SK-N-SH (cell line): ENCODE measurements around the gene TNXB. TPM values are rescaled to one million over a fixed set of nuclear protein-coding genes. Genes with fewer than 3 reads are reported as not detected.

Source experiments
- CTCF ChIA-PET: fragments of 300-600, 350-600 bp; formaldehyde crosslinking; extraction: SDS; loops from one replicate; lab custom pipeline; 2021; lab: Yijun Ruan, JAX
- POLR2A ChIA-PET: fragments of 350-600 bp; sonication (Branson Sonifier 250); formaldehyde crosslinking; extraction: SDS; loops from one replicate; lab custom pipeline; 2020; ENCODE audit warnings: antibody characterized with exemption, inconsistent platforms; lab: Yijun Ruan, JAX
- DNase-seq: peaks from one replicate; pipeline ENCODE4 v3.0.0; 2012
- H2AFZ ChIP-seq: fragments of 200-600 bp; sonication (generic); 2 replicates; pipeline ENCODE4 v1.8.1; 2016; ENCODE audit warnings: antibody characterized with exemption, mild to moderate bottlenecking, low read depth
- H3F3A ChIP-seq: fragments of 200-600 bp; sonication (generic); replicated peaks from 2 replicates; pipeline ENCODE3; 2016; ENCODE audit warnings: antibody characterized with exemption, mild to moderate bottlenecking; ENCODE audit not compliant: insufficient read depth
- H3K27ac ChIP-seq, 2 experiments: fragments of 200-500 bp in 1 of 2; fragments of 200-600 bp in 1 of 2; sonication (Bioruptor generic) in 1 of 2; sonication (generic), shearing (Covaris generic) in 1 of 2; 2 replicates each; pipeline versions ENCODE4 v1.5.1 to v1.6.1; 2014 to 2016; ENCODE audit warnings: low read depth in 2 of 2, inconsistent platforms in 1 of 2, low read length in 1 of 2, mild to moderate bottlenecking in 1 of 2, mixed read lengths in 1 of 2
- H3K27me3 ChIP-seq: fragments of 200-600 bp; sonication (generic), shearing (Covaris generic); 2 replicates; pipeline ENCODE4 v1.6.1; 2016; ENCODE audit warnings: mixed run types; ENCODE audit not compliant: insufficient read depth
- H3K36me3 ChIP-seq, 2 experiments: fragments of 200-500 bp in 1 of 2; fragments of 200-600 bp in 1 of 2; sonication (Bioruptor generic) in 1 of 2; sonication (generic) in 1 of 2; replicated peaks in 1 of 2; 2 replicates each; pipeline versions ENCODE3 to v1.5.1; 2014 to 2016; ENCODE audit warnings: low read length in 1 of 2, mild to moderate bottlenecking in 1 of 2; ENCODE audit not compliant: insufficient read depth in 2 of 2, control insufficient read depth in 1 of 2
- H3K4me1 ChIP-seq, 2 experiments: fragments of 200-500 bp in 1 of 2; fragments of 200-600 bp in 1 of 2; sonication (Bioruptor generic) in 1 of 2; sonication (generic), shearing (Covaris generic) in 1 of 2; 2 replicates each; pipeline versions ENCODE4 v1.5.1 to v1.6.1; 2014 to 2016; ENCODE audit warnings: low read depth in 1 of 2, low read length in 1 of 2, mixed run types in 1 of 2; ENCODE audit not compliant: insufficient read depth in 2 of 2, control insufficient read depth in 1 of 2
- H3K4me2 ChIP-seq: fragments of 200-600 bp; sonication (generic), shearing (Covaris generic); 2 replicates; pipeline ENCODE4 v1.6.1; 2017; ENCODE audit warnings: mixed run types
- H3K4me3 ChIP-seq, 2 experiments: fragments of 200-500 bp in 1 of 2; fragments of 200-600 bp in 1 of 2; sonication (Bioruptor generic) in 1 of 2; sonication (generic), shearing (Covaris generic) in 1 of 2; 2 replicates each; pipeline versions ENCODE4 v1.5.1 to v1.8.1; 2014 to 2016; ENCODE audit warnings: low read depth in 2 of 2, inconsistent platforms in 1 of 2, low read length in 1 of 2, mild to moderate bottlenecking in 1 of 2, mixed read lengths in 1 of 2, moderate library complexity in 1 of 2
- H3K79me2 ChIP-seq: fragments of 200-600 bp; sonication (generic); 2 replicates; pipeline ENCODE4 v1.8.1; 2017; ENCODE audit warnings: mild to moderate bottlenecking; ENCODE audit not compliant: insufficient read depth
- H3K9ac ChIP-seq: fragments of 200-600 bp; sonication (generic); 2 replicates; pipeline ENCODE4 v1.6.1; 2017; ENCODE audit warnings: mixed run types
- H3K9me2 ChIP-seq: fragments of 200-600 bp; sonication (generic); 2 replicates; pipeline ENCODE4 v1.6.1; 2017; ENCODE audit warnings: mixed run types
- H3K9me3 ChIP-seq: fragments of 200-600 bp; sonication (generic); 2 replicates; pipeline ENCODE4 v1.6.1; 2017; ENCODE audit warnings: mixed run types, mild to moderate bottlenecking, moderate library complexity
- H4K20me1 ChIP-seq: fragments of 200-600 bp; sonication (generic); 2 replicates; pipeline ENCODE4 v1.6.1; 2017; ENCODE audit warnings: mild to moderate bottlenecking, mixed run types; ENCODE audit not compliant: insufficient read depth
- CHD2 ChIP-seq: fragments of 150-350 bp; IDR thresholded peaks from 2 replicates; pipeline ENCODE4 v1.6.1; 2018; ENCODE audit warnings: low read length; ENCODE audit not compliant: partially characterized antibody
- EP300 ChIP-seq, 2 experiments: IDR thresholded peaks; 2 replicates each; pipeline versions ENCODE4 v1.4.0 to v1.6.1; 2012; ENCODE audit warnings: borderline replicate concordance in 1 of 2, low read depth in 1 of 2, low read length in 1 of 2
- FOSL2 ChIP-seq: IDR thresholded peaks from 2 replicates; pipeline ENCODE4 v1.4.0; 2012; ENCODE audit warnings: low read depth, mild to moderate bottlenecking, moderate library complexity, borderline replicate concordance
- FOXM1 ChIP-seq: IDR thresholded peaks from 2 replicates; pipeline ENCODE4 v1.4.0; 2012; ENCODE audit warnings: low read depth, mild to moderate bottlenecking
- GATA2 ChIP-seq: sonication (generic); formaldehyde crosslinking; IDR thresholded peaks from 2 replicates; pipeline ENCODE4 v1.5.0; 2020; ENCODE audit warnings: mild to moderate bottlenecking, missing genetic modification reagents
- IRF3 ChIP-seq: fragments of 150-350 bp; IDR thresholded peaks from 2 replicates; pipeline ENCODE4 v1.6.1; 2016; ENCODE audit warnings: mild to moderate bottlenecking, low read depth, low read length
- MAX ChIP-seq: IDR thresholded peaks from 2 replicates; pipeline ENCODE4 v1.4.0; 2012; ENCODE audit warnings: low read depth
- MEF2A ChIP-seq: IDR thresholded peaks from 2 replicates; pipeline ENCODE4 v1.4.0; 2012; ENCODE audit warnings: low read depth, borderline replicate concordance
- NFIC ChIP-seq: IDR thresholded peaks from 2 replicates; pipeline ENCODE4 v1.4.0; 2012; ENCODE audit warnings: borderline replicate concordance
- PBX3 ChIP-seq: IDR thresholded peaks from 2 replicates; pipeline ENCODE4; 2012
- POLR2AphosphoS5 ChIP-seq: IDR thresholded peaks from 2 replicates; pipeline ENCODE4 v1.6.1; 2012; ENCODE audit warnings: low read depth, low read length
- RAD21 ChIP-seq: IDR thresholded peaks from 2 replicates; pipeline ENCODE4 v1.6.1; 2012; ENCODE audit warnings: mild to moderate bottlenecking, low read length
- RCOR1 ChIP-seq: fragments of 150-350 bp; IDR thresholded peaks from 2 replicates; pipeline ENCODE4 v1.6.1; 2017; ENCODE audit warnings: antibody characterized with exemption, low read length
- REST ChIP-seq: IDR thresholded peaks from 2 replicates; pipeline ENCODE4 v1.6.1; 2012; ENCODE audit warnings: mild to moderate bottlenecking, low read depth, low read length, moderate library complexity
- SIN3A ChIP-seq: IDR thresholded peaks from 2 replicates; pipeline ENCODE4 v1.6.1; 2012; ENCODE audit warnings: low read depth, mild to moderate bottlenecking, low read length, moderate library complexity, borderline replicate concordance
- SMC3 ChIP-seq: IDR thresholded peaks from 2 replicates; pipeline ENCODE4 v1.6.1; 2012; ENCODE audit warnings: low read depth, low read length, improper control_type of control experiment
- TAF1 ChIP-seq: IDR thresholded peaks from 2 replicates; pipeline ENCODE4 v1.6.1; 2012; ENCODE audit warnings: low read depth, mild to moderate bottlenecking, low read length, moderate library complexity, borderline replicate concordance
- TCF12 ChIP-seq: IDR thresholded peaks from 2 replicates; pipeline ENCODE4 v1.4.0; 2012
- TEAD4 ChIP-seq: IDR thresholded peaks from 2 replicates; pipeline ENCODE4 v1.4.0; 2012; ENCODE audit warnings: mild to moderate bottlenecking, borderline replicate concordance; ENCODE audit not compliant: insufficient read depth
- USF2 ChIP-seq: fragments of 150-350 bp; IDR thresholded peaks from 2 replicates; pipeline ENCODE4 v1.6.1; 2017; ENCODE audit warnings: antibody characterized with exemption, low read length, low read depth, borderline replicate concordance
- YY1 ChIP-seq: IDR thresholded peaks from 2 replicates; pipeline ENCODE4 v1.4.0; 2012; ENCODE audit warnings: low read depth, mild to moderate bottlenecking
- ZBTB33 ChIP-seq: IDR thresholded peaks from 2 replicates; pipeline ENCODE4 v1.4.0; 2012; ENCODE audit warnings: low read depth, borderline replicate concordance
- whole genome bisulfite sequencing: methylation state at CpG from one replicate; pipeline ENCODE4 v1.1.6; 2017; ENCODE audit warnings: low lambda C conversion rate; 5-methylcytosine and 5-hydroxymethylcytosine counted together
- polyA plus RNA-seq, 3 experiments: library from polyadenylated mRNA; depleted of rRNA; stranded (reverse); fragments of >200 nt; gene quantifications; 2 replicates each; pipeline ENCODE4 v1.2.3, GENCODE V29; 2012

Gene TNXB
- polyA plus RNA-seq, 1 of the 3 experiments (the other 2 are of a cell fraction): 0.48 TPM

- ChIA-PET POLR2A (interaction anchor here (0.6 to 1.2 kb wide), 2 partner anchors 24 to 42 kb away, joined by 3 to 5 read pairs; partner anchors contain the start of gene FKBPL), CTCF (interaction anchor here (0.6 to 1.3 kb wide), 12 partner anchors 9 to 108 kb away, joined by 3 to 30 read pairs (median 4); partner anchors contain the start of gene EGFL8)
- no peaks in the 10 kb centered on the region for H3K9me3 ChIP-seq
- H3K79me2 ChIP-seq: peaks cover 19% of the 10 kb centered on the region
- H3K9me2 ChIP-seq: no peaks in the 10 kb centered on the region
- under 1% methylated on average over 42 of the region's 52 CpGs for WGBS
- H2AFZ ChIP-seq: peak within 1 kb of the TSS; percentile 87
- H3K27me3 ChIP-seq: no peaks in the 10 kb centered on the region
- H4K20me1 ChIP-seq: no peaks in the 10 kb centered on the region
- peaks cover 13 to 31% of the 10 kb centered on the region in 2 experiments; a peak in 3 of 4 replicates for H3K4me1 ChIP-seq
- H3K9ac ChIP-seq: peak within 1 kb of the TSS; percentile 84
- peak; percentile 95 for DNase-seq
- peaks cover 4% of the 10 kb centered on the region for H3F3A ChIP-seq
- peak within 1 kb of the TSS; percentile 75 to 81 for H3K4me3 ChIP-seq
- H3K36me3 ChIP-seq: peaks cover 14 to 22% of the 10 kb centered on the region in 2 experiments
- peak within 1 kb of the TSS; percentile 86 to 95 for H3K27ac ChIP-seq
- H3K4me2 ChIP-seq: peak within 1 kb of the TSS; percentile 94
- no peak for TF ChIP-seq SMC3
- no peak; the same call in 1 of the 2 replicates for TF ChIP-seq RAD21
- TF ChIP-seq CHD2: peak; percentile 98
- TF ChIP-seq TCF12: peak; percentile 40; the same call in 1 of the 2 replicates
- 0 out of 2 replicates have a peak, but pooled peaks have one; percentile 55 for TF ChIP-seq YY1
- no peak for TF ChIP-seq FOSL2
- no peak for TF ChIP-seq IRF3
- no peak for TF ChIP-seq MEF2A
- no peak for TF ChIP-seq GATA2 (CRISPR knock-in tag)
- TF ChIP-seq POLR2AphosphoS5: peak; percentile 64; the same call in 1 of the 2 replicates
- no peak for TF ChIP-seq NFIC
- no peak for TF ChIP-seq TEAD4
- peak in 1 of 2 experiments; percentile 40; a peak in 2 of 4 replicates for TF ChIP-seq EP300 (IDR thresholded peaks at IDR 0.05; ENCODE audit: borderline replicate concordance in 1 of 2, low read depth in 1 of 2, low read length in 1 of 2)
- TF ChIP-seq PBX3: peak; percentile 52; the same call in 1 of the 2 replicates
- peak; percentile 69 for TF ChIP-seq MAX
- TF ChIP-seq USF2: no peak
- no peak for TF ChIP-seq RCOR1
- TF ChIP-seq REST: no peak
- peak; percentile 44 for TF ChIP-seq TAF1
- TF ChIP-seq ZBTB33: peak; percentile 75; the same call in 1 of the 2 replicates
- no peak for TF ChIP-seq FOXM1
- TF ChIP-seq SIN3A: peak; percentile 91
These were observed 44.7 kb upstream of the TNXB start, which contains the start of gene PPT2 for GRCh38 chr6:32153564-32154513. Gene PPT2, plus strand, starts transcription at chr6:32154141. Its CDS starts 454 bp downstream, at chr6:32154595.
